ENCODE results near the gene ZNF280B.

DNA sequence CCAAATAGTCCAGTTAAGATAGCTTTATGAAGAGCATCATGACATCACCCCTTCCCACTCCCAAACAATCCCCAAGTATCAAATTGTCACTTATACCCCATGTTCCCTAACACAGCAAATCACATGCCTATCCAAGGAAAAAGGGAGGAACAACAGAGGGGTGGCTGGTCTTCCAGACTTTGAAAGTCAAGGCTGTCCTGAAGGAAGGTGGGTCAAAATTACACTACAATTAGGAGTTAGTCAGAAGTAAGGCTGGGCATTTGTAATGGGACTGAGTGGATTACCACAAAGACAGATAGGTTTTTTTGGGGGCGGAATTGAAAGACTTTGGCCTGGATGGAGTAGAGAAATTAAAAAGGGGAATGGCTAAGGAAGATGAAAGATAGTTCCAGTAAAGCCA lies 44.6 kb upstream of the ZNF280B start:
- TF ChIP-seq, protein P1, sequence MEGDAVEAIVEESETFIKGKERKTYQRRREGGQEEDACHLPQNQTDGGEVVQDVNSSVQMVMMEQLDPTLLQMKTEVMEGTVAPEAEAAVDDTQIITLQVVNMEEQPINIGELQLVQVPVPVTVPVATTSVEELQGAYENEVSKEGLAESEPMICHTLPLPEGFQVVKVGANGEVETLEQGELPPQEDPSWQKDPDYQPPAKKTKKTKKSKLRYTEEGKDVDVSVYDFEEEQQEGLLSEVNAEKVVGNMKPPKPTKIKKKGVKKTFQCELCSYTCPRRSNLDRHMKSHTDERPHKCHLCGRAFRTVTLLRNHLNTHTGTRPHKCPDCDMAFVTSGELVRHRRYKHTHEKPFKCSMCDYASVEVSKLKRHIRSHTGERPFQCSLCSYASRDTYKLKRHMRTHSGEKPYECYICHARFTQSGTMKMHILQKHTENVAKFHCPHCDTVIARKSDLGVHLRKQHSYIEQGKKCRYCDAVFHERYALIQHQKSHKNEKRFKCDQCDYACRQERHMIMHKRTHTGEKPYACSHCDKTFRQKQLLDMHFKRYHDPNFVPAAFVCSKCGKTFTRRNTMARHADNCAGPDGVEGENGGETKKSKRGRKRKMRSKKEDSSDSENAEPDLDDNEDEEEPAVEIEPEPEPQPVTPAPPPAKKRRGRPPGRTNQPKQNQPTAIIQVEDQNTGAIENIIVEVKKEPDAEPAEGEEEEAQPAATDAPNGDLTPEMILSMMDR (IDR thresholded peaks at IDR 0.05; ENCODE audit: low read depth, low read length) = no peak
- TF ChIP-seq, protein P2, sequence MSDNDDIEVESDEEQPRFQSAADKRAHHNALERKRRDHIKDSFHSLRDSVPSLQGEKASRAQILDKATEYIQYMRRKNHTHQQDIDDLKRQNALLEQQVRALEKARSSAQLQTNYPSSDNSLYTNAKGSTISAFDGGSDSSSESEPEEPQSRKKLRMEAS (IDR thresholded peaks at IDR 0.05; ENCODE audit: low read depth, low read length) = no peak
